ENCODE data around the gene ZNF674. TPM values are rescaled to one million over a fixed set of nuclear protein-coding genes. Genes with fewer than 3 reads are reported as not detected.
"Not testable (repeated sequence)": the region's sequence is repeated elsewhere in the genome, so short reads cannot be mapped to it uniquely, and the experiment has no call there.

ZNF674 gene
- polyA plus RNA-seq, 1 donor from 2014 or later = 10.8 TPM

DNA sequence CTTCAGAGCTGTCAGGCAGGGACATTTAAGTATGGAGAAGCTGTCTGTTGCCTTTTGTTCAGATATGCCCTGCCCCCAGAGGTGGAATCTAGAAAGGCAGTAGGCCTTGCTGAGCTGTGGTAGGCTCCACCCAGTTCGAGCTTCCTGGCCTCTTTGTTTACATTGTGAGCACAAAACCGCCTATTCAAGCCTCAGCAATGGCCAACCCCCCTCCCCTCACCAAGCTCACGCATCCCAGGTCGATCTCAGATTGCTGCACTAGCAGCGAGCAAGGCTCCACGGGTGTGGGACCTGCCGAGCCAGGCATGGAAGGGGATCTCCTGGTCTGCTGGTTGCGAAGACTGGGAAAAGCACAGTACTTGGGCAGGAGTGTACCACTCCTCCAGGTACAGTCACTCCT, 59.3 kb downstream of the ZNF674 start:
- Histone ChIP-seq H3K27ac (ENCODE audit: low read length) (no peak overlapping the region), H3K27me3 (ENCODE audit: insufficient read depth, low read depth, low read length) (no peaks in the 10 kb centered on the region), H2AFZ (ENCODE audit: low read depth, low read length) (no peak overlapping the region), H3F3A (ENCODE audit: insufficient read depth, low read length, poor library complexity, severe bottlenecking) (no peaks in the 10 kb centered on the region), H3K9ac (ENCODE audit: low read length) (no peak overlapping the region), H4K20me1 (ENCODE audit: insufficient read depth) (no peaks in the 10 kb centered on the region), H3K4me2 (ENCODE audit: low read length) (no peak overlapping the region), H3K9me3 (ENCODE audit: low read length) (no peaks in the 10 kb centered on the region), H3K9me2 (ENCODE audit: insufficient read depth, low read length) (no peaks in the 10 kb centered on the region), H3K4me3 (ENCODE audit: low read length) (no peak overlapping the region), H3K36me3 (ENCODE audit: insufficient read depth, low read length) (no peaks in the 10 kb centered on the region), H3K79me2 (replicated peaks; ENCODE audit: insufficient read depth, low read length) (no peaks in the 10 kb centered on the region)
- TF ChIP-seq TAF1 (IDR thresholded peaks at IDR 0.05; ENCODE audit: low read depth) = no peak
- TF ChIP-seq SMC3 (conservative IDR thresholded peaks at IDR 0.05; ENCODE audit: poor library complexity) = no peak
- TF ChIP-seq EZH2 (IDR thresholded peaks at IDR 0.05; ENCODE audit: borderline replicate concordance, insufficient read depth, low read length, poor library complexity, severe bottlenecking) = no peak
- TF ChIP-seq RAD21 (conservative IDR thresholded peaks at IDR 0.05) = no peak
- TF ChIP-seq, protein P1, sequence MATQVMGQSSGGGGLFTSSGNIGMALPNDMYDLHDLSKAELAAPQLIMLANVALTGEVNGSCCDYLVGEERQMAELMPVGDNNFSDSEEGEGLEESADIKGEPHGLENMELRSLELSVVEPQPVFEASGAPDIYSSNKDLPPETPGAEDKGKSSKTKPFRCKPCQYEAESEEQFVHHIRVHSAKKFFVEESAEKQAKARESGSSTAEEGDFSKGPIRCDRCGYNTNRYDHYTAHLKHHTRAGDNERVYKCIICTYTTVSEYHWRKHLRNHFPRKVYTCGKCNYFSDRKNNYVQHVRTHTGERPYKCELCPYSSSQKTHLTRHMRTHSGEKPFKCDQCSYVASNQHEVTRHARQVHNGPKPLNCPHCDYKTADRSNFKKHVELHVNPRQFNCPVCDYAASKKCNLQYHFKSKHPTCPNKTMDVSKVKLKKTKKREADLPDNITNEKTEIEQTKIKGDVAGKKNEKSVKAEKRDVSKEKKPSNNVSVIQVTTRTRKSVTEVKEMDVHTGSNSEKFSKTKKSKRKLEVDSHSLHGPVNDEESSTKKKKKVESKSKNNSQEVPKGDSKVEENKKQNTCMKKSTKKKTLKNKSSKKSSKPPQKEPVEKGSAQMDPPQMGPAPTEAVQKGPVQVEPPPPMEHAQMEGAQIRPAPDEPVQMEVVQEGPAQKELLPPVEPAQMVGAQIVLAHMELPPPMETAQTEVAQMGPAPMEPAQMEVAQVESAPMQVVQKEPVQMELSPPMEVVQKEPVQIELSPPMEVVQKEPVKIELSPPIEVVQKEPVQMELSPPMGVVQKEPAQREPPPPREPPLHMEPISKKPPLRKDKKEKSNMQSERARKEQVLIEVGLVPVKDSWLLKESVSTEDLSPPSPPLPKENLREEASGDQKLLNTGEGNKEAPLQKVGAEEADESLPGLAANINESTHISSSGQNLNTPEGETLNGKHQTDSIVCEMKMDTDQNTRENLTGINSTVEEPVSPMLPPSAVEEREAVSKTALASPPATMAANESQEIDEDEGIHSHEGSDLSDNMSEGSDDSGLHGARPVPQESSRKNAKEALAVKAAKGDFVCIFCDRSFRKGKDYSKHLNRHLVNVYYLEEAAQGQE (IDR thresholded peaks at IDR 0.05; ENCODE audit: borderline replicate concordance) = no peak
- TF ChIP-seq MXI1 (conservative IDR thresholded peaks at IDR 0.05; ENCODE audit: poor library complexity, severe bottlenecking) = no peak
- TF ChIP-seq, protein P2, sequence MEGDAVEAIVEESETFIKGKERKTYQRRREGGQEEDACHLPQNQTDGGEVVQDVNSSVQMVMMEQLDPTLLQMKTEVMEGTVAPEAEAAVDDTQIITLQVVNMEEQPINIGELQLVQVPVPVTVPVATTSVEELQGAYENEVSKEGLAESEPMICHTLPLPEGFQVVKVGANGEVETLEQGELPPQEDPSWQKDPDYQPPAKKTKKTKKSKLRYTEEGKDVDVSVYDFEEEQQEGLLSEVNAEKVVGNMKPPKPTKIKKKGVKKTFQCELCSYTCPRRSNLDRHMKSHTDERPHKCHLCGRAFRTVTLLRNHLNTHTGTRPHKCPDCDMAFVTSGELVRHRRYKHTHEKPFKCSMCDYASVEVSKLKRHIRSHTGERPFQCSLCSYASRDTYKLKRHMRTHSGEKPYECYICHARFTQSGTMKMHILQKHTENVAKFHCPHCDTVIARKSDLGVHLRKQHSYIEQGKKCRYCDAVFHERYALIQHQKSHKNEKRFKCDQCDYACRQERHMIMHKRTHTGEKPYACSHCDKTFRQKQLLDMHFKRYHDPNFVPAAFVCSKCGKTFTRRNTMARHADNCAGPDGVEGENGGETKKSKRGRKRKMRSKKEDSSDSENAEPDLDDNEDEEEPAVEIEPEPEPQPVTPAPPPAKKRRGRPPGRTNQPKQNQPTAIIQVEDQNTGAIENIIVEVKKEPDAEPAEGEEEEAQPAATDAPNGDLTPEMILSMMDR (IDR thresholded peaks at IDR 0.05; ENCODE audit: poor library complexity, severe bottlenecking) = no peak
- no peak for TF ChIP-seq POLR2AphosphoS5 (IDR thresholded peaks at IDR 0.05)
- TF ChIP-seq EP300 (conservative IDR thresholded peaks at IDR 0.05; ENCODE audit: poor library complexity, severe bottlenecking) = no peak

DNA sequence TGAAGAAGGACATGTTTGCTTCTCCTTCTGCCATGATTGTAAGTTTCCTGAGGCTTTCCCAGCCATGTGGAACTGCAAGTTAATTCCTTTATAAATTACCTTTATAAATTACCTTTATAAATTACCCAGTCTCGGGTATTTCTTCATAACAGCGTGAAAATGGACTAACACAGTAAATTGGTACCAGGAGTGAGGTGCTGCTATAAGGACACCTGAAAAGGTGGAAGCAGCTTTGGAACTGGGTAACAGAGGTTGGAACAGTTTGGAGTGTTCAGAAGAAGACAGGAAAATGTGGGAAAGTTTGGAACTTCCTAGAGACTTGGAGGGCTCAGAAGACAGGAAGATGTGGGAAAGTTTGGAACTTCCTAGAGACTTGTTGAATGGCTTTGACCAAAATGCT, 66.6 kb downstream of the ZNF674 start:
- not testable (repeated sequence) for H3K27ac ChIP-seq (ENCODE audit: low read length); H3K9me3 ChIP-seq (ENCODE audit: low read length); H4K20me1 ChIP-seq (ENCODE audit: insufficient read depth); H3K27me3 ChIP-seq (ENCODE audit: insufficient read depth, low read depth, low read length); H3K9me2 ChIP-seq (ENCODE audit: insufficient read depth, low read length); H3K36me3 ChIP-seq (ENCODE audit: insufficient read depth, low read length); H2AFZ ChIP-seq (ENCODE audit: low read depth, low read length); H3K79me2 ChIP-seq (replicated peaks; ENCODE audit: insufficient read depth, low read length); H3F3A ChIP-seq (ENCODE audit: insufficient read depth, low read length, poor library complexity, severe bottlenecking); H3K9ac ChIP-seq (ENCODE audit: low read length); H3K4me3 ChIP-seq (ENCODE audit: low read length); H3K4me2 ChIP-seq (ENCODE audit: low read length)

DNA sequence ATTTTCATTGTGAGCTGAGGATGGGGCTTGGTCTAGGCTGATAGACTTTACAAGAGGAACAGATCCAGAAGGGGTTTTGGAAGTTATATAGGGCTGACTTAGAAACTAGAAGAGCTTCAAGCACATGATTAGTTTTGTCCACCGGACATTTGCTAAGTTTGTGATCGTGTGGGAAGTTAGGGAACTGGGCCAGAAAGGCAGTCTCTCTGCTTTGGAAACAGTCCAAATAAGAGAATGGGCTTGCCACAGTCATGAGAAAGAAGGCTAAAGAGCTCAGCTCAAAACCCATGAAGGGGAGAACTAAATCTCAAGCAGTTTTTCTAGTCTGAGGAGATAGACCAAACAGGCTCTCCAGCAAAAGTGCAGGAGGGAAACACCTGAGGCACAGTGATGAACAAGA, 67.8 kb downstream of the ZNF674 start:
- Histone ChIP-seq H2AFZ (ENCODE audit: low read depth, low read length) (no peak overlapping the region), H4K20me1 (ENCODE audit: insufficient read depth) (no peaks in the 10 kb centered on the region), H3K36me3 (ENCODE audit: insufficient read depth, low read length) (no peaks in the 10 kb centered on the region), H3F3A (ENCODE audit: insufficient read depth, low read length, poor library complexity, severe bottlenecking) (no peaks in the 10 kb centered on the region), H3K79me2 (replicated peaks; ENCODE audit: insufficient read depth, low read length) (no peaks in the 10 kb centered on the region), H3K9ac (ENCODE audit: low read length) (no peak overlapping the region), H3K9me3 (ENCODE audit: low read length) (no peaks in the 10 kb centered on the region), H3K4me2 (ENCODE audit: low read length) (no peak overlapping the region), H3K27ac (ENCODE audit: low read length) (no peak overlapping the region), H3K9me2 (ENCODE audit: insufficient read depth, low read length) (no peaks in the 10 kb centered on the region), H3K27me3 (ENCODE audit: insufficient read depth, low read depth, low read length) (no peaks in the 10 kb centered on the region), H3K4me3 (ENCODE audit: low read length) (no peak overlapping the region)
- no peak for TF ChIP-seq POLR2AphosphoS5 (IDR thresholded peaks at IDR 0.05)
- TF ChIP-seq MXI1 (conservative IDR thresholded peaks at IDR 0.05; ENCODE audit: poor library complexity, severe bottlenecking) = no peak
- TF ChIP-seq, protein P2 (IDR thresholded peaks at IDR 0.05; ENCODE audit: poor library complexity, severe bottlenecking) = no peak
- no peak for TF ChIP-seq TAF1 (IDR thresholded peaks at IDR 0.05; ENCODE audit: low read depth)
- no peak for TF ChIP-seq SMC3 (conservative IDR thresholded peaks at IDR 0.05; ENCODE audit: poor library complexity)
- TF ChIP-seq, protein P1 (IDR thresholded peaks at IDR 0.05; ENCODE audit: borderline replicate concordance) = no peak
- no peak for TF ChIP-seq EP300 (conservative IDR thresholded peaks at IDR 0.05; ENCODE audit: poor library complexity, severe bottlenecking)
- TF ChIP-seq EZH2 (IDR thresholded peaks at IDR 0.05; ENCODE audit: borderline replicate concordance, insufficient read depth, low read length, poor library complexity, severe bottlenecking) = no peak
- no peak for TF ChIP-seq RAD21 (conservative IDR thresholded peaks at IDR 0.05)

Measured in neural cell (in vitro differentiated cells).